Measurements from ENCODE around the gene GLTPD2.
"Not testable (repeated sequence)": the region's sequence is repeated elsewhere in the genome, so short reads cannot be mapped to it uniquely, and the experiment has no call there.

Gene GLTPD2

DNA sequence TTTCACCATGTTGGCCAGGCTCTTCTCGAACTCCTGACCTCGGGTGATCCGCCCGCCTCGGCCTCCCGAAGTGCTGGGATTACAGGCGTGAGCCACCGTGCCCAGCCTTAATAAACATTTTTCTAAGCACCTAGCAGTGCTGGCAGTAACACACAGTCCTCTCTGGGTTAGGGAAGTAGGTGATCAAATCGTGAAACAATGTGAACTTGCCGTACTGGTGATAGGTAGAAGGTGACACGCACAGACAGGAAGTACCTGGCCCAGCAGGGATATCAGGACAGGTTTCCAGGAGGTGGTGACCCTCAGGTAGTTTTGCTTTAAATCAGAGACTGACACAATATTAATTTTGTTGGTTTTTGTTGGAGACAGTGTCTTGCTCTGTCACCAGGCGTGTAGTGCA is 22.7 kb downstream of the GLTPD2 start:
- no peak for DNase-seq

DNA sequence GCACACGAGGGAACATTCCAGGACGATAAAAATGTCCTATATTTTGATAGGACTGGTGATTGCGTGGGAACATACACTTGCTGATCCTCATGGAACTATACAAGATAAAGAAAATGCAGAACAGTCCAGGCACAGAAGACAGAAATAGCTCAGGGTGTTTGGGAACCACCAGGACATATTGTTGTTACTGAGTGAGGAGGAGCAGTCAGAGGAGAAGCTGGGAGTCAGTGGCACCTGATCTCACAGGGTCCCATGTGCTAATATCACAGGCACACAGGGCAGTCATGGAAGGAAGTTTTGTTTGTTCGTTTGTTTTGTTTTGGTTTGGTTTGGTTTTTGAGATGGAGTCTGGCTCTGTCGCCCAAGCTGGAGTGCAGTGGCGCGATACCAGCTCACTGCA is 23.9 kb downstream of the GLTPD2 start:
- no peak for DNase-seq

DNA sequence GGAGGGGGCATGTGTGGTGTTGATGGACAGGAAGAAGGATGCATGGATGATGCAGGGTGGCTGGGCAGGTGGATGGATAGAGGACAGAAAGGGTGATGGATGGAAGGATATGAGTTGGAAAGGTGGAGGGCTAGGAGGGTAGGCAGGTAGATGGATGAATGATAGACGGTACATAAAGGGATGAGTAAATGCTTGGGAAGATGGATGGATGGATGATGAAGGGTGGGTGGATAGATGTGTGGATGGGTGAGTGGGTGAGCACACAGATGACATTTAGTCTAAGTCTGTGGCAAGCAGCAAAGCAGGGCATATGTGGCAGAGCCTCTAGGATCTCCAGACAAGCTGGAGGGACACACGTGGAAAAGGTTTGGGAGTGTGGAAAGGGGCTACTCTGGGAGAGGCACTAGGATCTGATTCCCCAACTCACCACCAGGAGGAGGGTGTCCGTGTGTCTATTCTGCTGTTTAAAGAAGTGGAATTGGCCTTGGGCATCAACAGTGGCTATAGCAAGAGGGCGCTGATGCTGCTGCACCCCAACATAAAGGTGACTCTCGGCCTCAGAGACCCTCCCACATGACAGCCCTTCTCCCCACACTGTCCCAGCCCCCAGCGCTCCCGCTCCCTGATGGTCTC is 26.4 kb downstream of the GLTPD2 start:
- no peak for DNase-seq

DNA sequence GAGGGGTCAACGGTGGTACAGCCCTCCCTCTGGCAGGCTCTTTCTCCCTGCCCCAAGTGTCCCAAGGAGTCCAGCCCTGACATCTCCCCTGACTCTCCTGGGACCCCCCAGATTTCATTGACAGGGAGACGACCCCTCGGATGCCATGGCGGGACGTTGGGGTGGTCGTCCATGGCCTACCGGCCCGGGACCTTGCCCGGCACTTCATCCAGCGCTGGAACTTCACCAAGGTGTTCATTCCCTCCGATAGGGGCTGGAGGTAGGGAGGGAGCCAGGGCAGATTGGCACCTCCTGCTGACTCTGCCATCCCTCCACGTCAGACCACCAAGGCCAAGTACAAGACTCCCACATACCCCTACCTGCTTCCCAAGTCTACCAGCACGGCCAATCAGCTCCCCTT is 28.1 kb downstream of the GLTPD2 start:
- no peak for DNase-seq

DNA sequence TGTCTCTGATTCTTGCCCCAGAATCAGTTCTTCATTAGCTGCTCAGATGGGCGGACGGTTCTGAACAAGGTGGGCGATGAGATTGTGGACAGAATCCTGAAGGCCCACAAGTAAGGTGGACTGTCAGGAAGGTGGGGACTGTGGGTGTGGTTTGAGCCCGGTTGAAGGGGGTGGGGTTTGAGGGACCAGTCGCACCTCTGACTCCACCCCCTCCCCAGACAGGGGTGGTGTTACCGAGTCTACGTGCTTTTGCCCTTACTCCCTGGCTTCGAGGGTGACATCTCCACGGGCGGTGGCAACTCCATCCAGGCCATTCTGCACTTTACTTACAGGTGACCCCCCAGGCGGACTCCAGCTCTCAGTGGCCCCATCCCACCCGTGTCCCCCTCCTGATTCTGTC is 29.5 kb downstream of the GLTPD2 start:
- no peak for DNase-seq

DNA sequence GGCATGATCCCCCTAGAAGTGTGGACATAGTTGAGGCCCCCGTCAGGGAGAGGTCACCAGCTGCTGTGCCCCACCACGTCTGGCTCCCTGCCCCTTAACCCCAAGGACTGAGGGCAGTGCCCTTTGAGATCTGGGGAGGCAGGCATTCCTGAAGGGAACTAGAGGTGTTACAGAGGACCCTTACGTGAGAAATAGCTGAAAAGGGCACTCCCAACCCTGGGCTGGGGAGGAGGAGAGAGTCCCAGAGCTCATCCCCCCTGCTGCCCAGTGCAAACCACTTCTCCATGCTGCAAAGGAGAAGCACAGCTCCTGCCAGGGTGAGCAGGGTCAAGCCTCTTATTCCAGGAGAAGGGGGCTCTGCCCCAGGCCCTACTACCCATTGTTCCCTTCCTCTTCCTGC is 34.1 kb downstream of the GLTPD2 start:
- no peak for DNase-seq

DNA sequence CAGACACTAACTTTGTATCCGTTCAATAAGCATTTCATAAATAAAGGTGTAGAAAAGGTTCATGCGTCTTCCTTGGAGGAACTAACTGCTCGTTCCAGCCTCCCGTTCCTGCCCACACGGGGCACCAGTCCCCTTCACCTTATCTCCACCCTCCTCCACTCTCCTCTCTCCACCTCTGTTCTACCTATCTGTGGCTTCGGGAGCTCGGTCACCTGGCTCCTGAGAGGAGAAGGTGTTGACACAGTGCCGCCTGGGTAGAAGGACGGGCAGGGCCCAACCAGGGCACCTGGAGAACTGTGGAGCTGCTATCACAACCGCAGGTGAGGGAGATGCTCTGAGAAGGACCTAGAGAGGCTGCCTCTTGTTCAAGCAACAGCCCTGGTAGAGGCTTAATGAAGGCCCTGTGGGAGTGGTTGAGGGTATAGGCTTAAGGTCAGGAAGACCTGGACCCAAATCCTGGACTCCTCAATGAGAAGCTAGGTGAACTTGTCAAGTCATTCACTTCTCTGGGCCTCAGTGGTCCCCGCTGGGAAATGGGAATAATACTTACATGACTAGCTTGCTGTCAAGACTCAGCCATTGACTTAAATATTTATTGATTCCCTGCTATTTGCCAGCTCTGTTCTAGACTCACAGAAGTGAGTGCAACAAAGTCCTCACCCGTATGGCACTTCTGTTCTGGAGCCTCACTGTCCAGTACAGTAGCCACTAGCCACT is 34.8 kb downstream of the GLTPD2 start:
- DNase-seq: no peak

DNA sequence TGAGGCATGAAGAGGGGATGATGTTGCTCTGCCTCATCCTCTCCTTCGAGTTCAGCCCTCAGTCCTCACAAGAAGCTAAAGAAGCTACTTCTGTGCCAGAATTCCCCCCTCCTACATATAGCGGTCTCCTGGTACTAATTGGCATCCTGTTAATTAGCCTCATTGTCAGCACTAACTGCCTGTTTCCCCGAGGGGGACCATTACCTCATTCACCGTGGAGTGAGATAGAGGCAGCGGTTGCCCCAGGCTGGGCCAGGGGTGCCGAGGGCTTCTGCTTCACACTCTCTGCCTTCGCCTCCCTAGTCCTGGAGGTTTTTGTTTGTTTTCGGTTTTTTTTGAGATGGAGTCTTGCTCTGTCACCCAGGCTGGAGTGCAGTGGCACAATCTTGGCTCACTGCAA is 38.6 kb downstream of the GLTPD2 start:
- no peak for DNase-seq

DNA sequence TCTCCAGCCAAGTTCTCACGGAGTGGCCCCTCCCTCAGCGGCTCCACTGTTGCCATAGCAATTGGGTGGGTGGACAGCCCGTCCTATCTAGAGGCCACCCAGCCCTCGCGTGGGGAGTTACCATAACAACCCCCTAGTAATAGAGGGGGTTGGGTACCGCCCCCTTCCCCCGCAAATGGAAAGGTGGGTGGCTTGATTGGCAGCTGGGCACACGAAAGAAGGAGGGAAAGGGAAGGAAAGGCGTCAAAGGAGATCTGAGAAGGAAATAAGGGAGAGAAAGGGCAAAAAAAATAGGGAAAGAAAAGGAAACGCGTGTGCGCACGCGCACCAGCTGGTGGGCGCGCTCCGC is 44.0 kb downstream of the GLTPD2 start:
- DNase-seq: not testable (repeated sequence)

DNA sequence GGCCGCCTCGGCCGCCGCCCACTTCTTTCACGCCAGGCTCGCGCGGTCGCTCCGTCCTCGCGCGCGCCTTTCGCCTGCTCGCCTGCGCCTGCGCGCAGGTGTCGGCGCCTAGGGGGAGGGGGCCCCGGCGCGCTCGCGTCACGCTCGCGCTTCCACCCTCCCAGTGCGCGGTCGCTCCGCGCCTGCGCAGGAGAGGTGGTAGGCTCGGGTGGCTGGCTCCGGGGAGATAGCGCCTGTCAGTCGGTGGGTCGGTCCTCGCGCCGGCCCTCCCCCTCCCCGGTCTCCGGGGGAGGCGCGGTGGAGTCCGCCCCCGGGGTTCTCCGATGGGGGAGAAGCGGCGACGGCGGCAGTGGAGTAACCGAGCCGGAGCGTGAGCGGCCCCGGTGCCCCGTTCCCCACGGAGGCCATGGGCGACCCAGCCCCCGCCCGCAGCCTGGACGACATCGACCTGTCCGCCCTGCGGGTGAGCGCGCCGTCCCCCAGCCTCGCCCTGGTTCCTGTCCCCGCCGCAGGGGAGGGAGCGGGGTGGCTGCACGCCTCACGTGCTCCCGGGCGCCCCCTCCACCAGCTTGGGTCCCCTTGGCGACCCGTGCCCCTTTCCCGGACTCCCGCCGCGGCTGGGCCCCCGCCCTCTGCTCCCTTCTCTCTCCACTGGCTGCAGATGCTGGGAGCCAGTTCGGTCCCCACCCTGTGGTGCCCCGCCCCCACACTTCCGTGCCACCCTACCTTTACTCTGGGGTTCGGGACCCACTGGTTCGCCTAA is 44.6 kb downstream of the GLTPD2 start, which contains the start of gene MINK1:
Gene MINK1, plus strand, starts transcription at position 163 of the 763 bp plus-strand sequence. Its CDS starts 244 bp downstream, at position 407.
- peak; percentile 72 to 88 for DNase-seq

DNA sequence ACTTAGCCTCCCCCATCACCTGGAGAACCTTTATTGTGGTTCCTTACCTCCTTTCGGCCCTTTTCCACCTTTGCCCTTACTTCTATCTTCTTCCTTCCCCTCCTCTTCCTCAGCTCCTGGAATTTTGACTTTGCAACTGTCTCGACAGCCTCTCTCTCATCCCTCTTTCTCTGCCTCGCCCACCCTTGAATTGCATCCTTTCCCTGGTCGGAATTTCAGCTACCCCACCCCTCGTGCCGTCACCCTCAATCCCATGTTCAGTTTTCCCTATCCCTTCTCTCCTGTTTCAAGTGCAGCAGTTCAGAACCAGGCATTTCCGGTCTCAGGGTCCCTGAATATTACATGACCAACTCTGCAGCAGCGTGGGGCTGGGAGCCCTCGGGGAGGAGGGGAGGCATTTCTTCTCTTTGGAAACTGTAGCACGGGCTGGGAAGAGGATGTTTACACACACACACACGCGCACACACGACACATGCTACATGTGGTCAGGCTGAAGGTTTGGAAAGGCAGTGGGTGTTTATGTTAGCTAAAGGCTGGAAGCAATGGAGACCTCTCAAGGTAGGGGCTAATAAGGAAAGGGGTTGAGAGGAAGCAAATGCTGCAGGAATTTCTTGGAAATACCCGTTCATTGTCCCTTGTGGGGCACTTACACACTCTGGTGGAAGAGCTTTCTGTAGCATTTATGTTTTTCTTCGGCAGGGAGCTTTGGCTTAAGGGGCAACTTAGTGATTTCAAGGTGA is 45.3 kb downstream of the GLTPD2 start:
- peak in 1 of 2 experiments; percentile 32 for DNase-seq

DNA sequence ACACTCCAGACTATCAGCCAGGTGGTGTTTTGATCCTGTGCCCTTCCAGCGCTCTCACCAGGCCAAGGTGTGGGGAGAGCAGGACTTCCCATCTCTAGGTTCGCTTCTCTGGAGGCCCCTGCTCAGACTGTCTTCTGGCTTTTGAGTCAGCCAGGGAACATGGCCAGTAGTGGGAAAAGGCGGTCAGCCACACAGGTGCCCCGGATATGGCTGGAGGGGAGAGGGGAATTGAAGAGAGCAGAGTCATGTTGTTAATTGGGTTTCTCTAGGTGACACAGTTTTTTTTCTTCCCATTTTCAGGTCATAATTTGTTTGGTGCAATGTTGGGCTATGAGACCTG is 45.9 kb downstream of the GLTPD2 start:
- no peak for DNase-seq

DNA sequence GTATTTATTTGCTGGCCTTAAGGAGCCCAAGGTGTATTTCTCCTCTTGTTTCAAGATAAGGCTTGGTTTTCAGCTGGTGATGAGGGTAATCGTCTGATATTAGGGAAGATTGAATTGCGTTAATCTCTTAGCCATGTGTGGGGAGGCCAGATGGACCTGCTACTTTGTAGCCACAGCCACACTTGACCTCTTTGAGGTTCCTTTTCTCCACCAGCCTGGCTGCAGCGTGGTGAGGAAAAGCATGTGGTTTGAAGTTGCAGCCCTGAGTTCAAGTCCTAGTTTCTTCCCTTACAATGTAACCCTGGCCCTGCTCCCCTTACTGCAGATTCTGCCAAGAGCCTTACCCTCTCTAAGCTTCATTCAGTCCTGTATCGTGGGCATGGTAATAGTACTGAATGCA is 47.5 kb downstream of the GLTPD2 start:
- no peak for DNase-seq

DNA sequence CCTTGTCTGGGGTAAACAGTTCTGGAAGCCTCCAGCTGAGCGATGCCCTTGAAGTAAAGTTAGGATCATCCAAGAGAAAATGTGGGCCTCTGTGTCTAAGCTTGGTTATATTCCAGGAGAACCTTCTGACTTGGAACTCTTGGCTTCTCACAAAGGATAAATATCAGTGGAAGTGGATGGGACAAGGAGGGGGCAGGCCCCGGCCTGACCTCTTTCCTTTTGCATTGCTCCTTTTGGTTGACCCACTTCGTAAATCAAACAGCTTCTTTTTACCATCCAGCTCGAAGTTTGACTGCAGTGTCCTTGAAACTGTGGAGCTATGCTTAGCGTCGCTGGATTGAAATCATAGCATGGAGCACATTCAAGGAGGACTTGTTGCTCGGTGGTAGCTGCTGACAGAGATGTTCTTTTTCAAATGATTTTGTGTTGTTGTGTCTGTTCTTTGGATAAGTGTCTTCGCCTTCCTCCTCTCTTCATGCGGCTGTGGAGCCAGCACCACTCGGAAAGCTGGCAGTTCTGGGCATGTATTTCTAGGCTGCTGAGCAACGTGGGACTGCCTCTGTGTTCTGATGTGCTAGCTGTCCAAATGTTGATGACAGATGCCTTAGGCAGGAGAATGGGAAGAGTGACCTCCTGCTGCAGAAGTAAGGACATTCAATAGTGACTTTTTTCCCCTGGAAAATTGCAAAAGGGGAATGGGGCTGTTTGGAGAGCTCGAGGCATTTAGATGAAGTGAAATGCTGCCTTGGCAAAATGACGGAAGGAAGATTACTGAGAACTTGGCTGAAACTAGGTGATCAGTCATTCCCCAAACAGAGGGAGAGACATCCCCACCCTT is 48.9 kb downstream of the GLTPD2 start:
- DNase-seq: no peak

DNA sequence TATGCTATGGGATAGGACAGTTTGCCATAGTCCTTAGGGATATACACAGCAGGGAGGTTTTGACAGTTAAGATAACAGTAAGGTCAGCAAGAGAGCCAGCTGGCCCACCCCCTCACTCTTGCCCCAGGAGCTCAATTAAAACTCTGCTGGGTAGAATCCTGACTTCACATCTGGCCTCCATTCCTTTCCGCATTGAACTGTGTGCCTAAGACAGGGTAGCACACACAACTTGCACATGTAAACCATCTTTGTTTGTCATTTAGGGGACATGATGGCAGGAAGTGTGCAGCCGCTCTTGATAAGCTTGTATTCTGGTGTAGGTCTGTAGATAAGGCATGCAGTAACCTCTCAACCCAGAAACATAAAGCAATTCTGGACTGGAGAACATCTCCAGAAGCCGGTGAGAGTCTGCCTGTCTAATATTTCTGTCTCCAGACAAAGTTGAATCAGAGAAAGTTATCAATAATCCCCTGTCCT is 49.6 kb downstream of the GLTPD2 start:
- DNase-seq: no peak

DNA sequence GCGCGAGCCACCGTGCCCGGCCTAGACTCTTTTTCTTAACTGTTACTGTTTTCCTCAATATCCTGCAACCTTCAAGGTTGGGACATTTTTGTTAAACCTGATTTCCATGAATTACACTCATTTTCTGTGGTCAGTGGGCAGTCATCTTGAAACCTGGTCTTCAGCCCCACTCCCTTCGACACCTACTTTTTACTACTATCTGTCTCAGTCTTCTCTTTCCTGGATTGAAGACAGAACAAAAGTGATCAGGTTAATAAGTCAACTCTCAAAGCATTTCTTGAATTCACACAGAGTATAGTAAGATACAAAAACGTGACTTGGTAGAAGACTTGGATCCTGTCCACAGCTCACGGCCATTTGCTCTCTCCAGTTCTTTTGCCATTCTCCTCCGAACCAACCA is 50.5 kb downstream of the GLTPD2 start:
- no peak for DNase-seq

Data from SW 1271 (cell line).